Ovary (tissue), 9 donors: ENCODE measurements around the gene FOXI2. TPM values are rescaled to one million over a fixed set of nuclear protein-coding genes. Genes with fewer than 3 reads are reported as not detected.

Experiments used
- DNase-seq, 5 donors: peaks; one replicate each; pipeline ENCODE4 v3.0.0-alpha.2; 2019 to 2020
- H3K27ac ChIP-seq, 2 donors: fragments of 200-600 bp; one replicate each; pipeline versions ENCODE4 v1.5.1 to v1.8.0; 2019 to 2022
- H3K27me3 ChIP-seq: fragments of 200-600 bp; one replicate; pipeline ENCODE4 v1.8.0; 2022
- H3K36me3 ChIP-seq: fragments of 200-600 bp; sonication (generic); one replicate; pipeline ENCODE4 v1.5.1; 2019
- H3K4me1 ChIP-seq: one replicate; pipeline ENCODE4 v1.8.1; 2013; ENCODE audit warnings: mild to moderate bottlenecking, moderate library complexity; ENCODE audit not compliant: insufficient read depth
- H3K4me3 ChIP-seq: fragments of 200-600 bp; sonication (generic); one replicate; pipeline ENCODE4 v1.5.1; 2017
- H3K9me3 ChIP-seq, 2 donors: fragments of 200-600 bp in 1 of 2; sonication (generic) in 1 of 2; one replicate each; pipeline versions ENCODE4 v1.5.1 to v1.8.1; 2013 to 2019; ENCODE audit warnings: mild to moderate bottlenecking in 1 of 2, moderate library complexity in 1 of 2
- EP300 ChIP-seq: sonication (generic); formaldehyde crosslinking; IDR thresholded peaks from one replicate; pipeline ENCODE4 v1.6.1; 2017; ENCODE audit warnings: antibody characterized with exemption
- POLR2A ChIP-seq: fragments of 450-650 bp; IDR thresholded peaks from one replicate; pipeline ENCODE4 v1.6.1; 2017; ENCODE audit warnings: antibody characterized with exemption, mild to moderate bottlenecking, moderate library complexity
- WGBS, 3 donors: extraction: QIAGEN DNeasy Blood & Tissue Kit in 1 of 3; methylation state at CpG; one replicate each; pipeline versions ENCODE4 v1.1.5 to v1.1.7; 2013 to 2017; 5-methylcytosine and 5-hydroxymethylcytosine counted together
- intact Hi-C, 4 donors: fragments of 100-400 bp; cut with DNase I; formaldehyde crosslinking; loops; one replicate each; pipeline versions ENCODE4 v1.11.0 to v1.15.1; 2022 to 2023
- polyA plus RNA-seq, 2 donors: library from polyadenylated mRNA; stranded (reverse); fragments of 200-250 nt in 1 of 2; fragments of 350-450 nt in 1 of 2; fragmentation: Illumina TruSeq in 1 of 2; extraction: RNeasy Lipid Tissue Mini Kit (QIAGEN cat#74804) in 1 of 2; gene quantifications; one replicate each; pipeline ENCODE4 v1.2.3, GENCODE V29; 2013 to 2014
- total RNA-seq, 7 donors: library from RNA; depleted of rRNA in 2 of 7; stranded (reverse); fragments of >200 nt in 2 of 7; fragmentation: NEBNext Ultra II Directional in 3 of 7; extraction: Animal tissue kit (Norgen Biotek cat#: 25700) in 3 of 7; gene quantifications; one replicate each; pipeline versions ENCODE4 v1.1.0 to v1.2.4, GENCODE V29; 2016 to 2023
- TF ChIP-seq, protein P1 (sequence below), 3 donors: fragments of 450-650 bp in 2 of 3; fragments of 200-600 bp in 1 of 3; IDR thresholded peaks; one replicate each; pipeline versions ENCODE4 v1.5.1 to v1.8.0; 2016 to 2022; ENCODE audit warnings: antibody characterized with exemption in 3 of 3, mild to moderate bottlenecking in 1 of 3
- donor health status: DM: no; HTN: no; CAD: no; lungs with moderate emphysema.
- donor health status: DM: no; HTN: no; CAD: no.
- donor health status: Bipolar disorder and iron deficiency.
- donor health status: DM: yes; HTN: yes; CAD: no.
- donor health status: DM: no; HTN: no; CAD: no.
- donor health status: DM: yes; HTN: yes; CAD: no.

FOXI2 gene
- total and polyA plus RNA-seq, 9 donors = 0.01 to 0.61 (median 0.24) TPM; not detected in 4

- intact Hi-C loops = no loop called here
- peaks cover 4% of the 10 kb centered on the region for H3K4me1 ChIP-seq
- no peak for DNase-seq
- H3K9me3 ChIP-seq = no peaks in the 10 kb centered on the region
- H3K27me3 ChIP-seq = no peaks in the 10 kb centered on the region
- 69 to 94% (median 80%) methylated on average over 1 of the region's 1 CpG for WGBS, 3 donors
- no peaks in the 10 kb centered on the region for H3K36me3 ChIP-seq
- H3K27ac ChIP-seq = no peak overlapping the region
- TF ChIP-seq, protein P1, sequence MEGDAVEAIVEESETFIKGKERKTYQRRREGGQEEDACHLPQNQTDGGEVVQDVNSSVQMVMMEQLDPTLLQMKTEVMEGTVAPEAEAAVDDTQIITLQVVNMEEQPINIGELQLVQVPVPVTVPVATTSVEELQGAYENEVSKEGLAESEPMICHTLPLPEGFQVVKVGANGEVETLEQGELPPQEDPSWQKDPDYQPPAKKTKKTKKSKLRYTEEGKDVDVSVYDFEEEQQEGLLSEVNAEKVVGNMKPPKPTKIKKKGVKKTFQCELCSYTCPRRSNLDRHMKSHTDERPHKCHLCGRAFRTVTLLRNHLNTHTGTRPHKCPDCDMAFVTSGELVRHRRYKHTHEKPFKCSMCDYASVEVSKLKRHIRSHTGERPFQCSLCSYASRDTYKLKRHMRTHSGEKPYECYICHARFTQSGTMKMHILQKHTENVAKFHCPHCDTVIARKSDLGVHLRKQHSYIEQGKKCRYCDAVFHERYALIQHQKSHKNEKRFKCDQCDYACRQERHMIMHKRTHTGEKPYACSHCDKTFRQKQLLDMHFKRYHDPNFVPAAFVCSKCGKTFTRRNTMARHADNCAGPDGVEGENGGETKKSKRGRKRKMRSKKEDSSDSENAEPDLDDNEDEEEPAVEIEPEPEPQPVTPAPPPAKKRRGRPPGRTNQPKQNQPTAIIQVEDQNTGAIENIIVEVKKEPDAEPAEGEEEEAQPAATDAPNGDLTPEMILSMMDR (IDR thresholded peaks at IDR 0.05) = no peak
- TF ChIP-seq POLR2A (no peak), EP300 (no peak)
- no peak overlapping the region for H3K4me3 ChIP-seq
Observed at GRCh38 chr10:127781412-127781811, 44.4 kb downstream of the FOXI2 start.

DNA sequence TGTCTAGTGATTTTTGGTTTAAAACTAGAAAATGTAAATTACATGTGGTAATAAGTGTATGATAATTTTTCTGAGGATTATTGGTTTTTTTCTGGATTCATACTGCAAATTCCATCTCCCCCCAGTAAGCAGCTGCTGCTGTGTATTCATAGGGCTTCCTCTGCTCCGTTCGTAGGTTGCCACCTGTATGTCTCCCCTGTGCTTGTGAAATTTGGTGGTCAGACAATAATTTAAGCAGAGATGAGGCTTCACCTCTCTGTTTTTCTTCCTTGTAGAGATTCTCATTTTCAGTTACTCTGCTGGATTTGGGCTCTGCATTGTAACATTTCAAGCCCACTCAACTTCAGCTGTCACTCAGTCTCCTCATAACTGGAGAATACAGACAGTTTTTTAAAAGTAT lies 50.9 kb downstream of the FOXI2 start:
- H3K27me3 ChIP-seq = no peaks in the 10 kb centered on the region
- DNase-seq = no peak
- H3K27ac ChIP-seq = no peak overlapping the region
- H3K9me3 ChIP-seq = no peaks in the 10 kb centered on the region
- 95 to 98% (median 97%) methylated on average over 2 of the region's 2 CpGs for WGBS, 3 donors
- intact Hi-C loops = no loop called here
- H3K36me3 ChIP-seq = no peaks in the 10 kb centered on the region
- no peaks in the 10 kb centered on the region for H3K4me1 ChIP-seq
- H3K4me3 ChIP-seq = no peak overlapping the region
- TF ChIP-seq POLR2A = no peak
- TF ChIP-seq, protein P1 (IDR thresholded peaks at IDR 0.05) = no peak
- no peak for TF ChIP-seq EP300

- TF ChIP-seq, protein P1 (IDR thresholded peaks at IDR 0.05) = no peak
- TF ChIP-seq EP300 (no peak), POLR2A (no peak)
- no peaks in the 10 kb centered on the region for H3K27me3 ChIP-seq
- no peak overlapping the region for H3K4me3 ChIP-seq
- no peaks in the 10 kb centered on the region for H3K4me1 ChIP-seq
- no peak overlapping the region for H3K27ac ChIP-seq
- no peak for DNase-seq
- no peaks in the 10 kb centered on the region for H3K9me3 ChIP-seq
- intact Hi-C loops = no loop called here
- H3K36me3 ChIP-seq = no peaks in the 10 kb centered on the region
- WGBS, 3 donors = 47 to 66% (median 53%) methylated on average over 7 of the region's 7 CpGs
Observed at GRCh38 chr10:127790066-127790624, 53.2 kb downstream of the FOXI2 start.

Other genes starting within 250 kb of the FOXI2 start
- gene NPS, start 187.9 kb upstream of the FOXI2 start, total RNA-seq = not detected
- gene NPS, start 187.9 kb upstream of the FOXI2 start, polyA plus RNA-seq = not detected
- under 1 TPM in 1 of 7 donors, not detected in 6; 0.24 TPM for gene CLRN3, start 155.8 kb downstream of the FOXI2 start, total RNA-seq
- not detected for gene CLRN3, start 155.8 kb downstream of the FOXI2 start, polyA plus RNA-seq
- gene PTPRE, start 169.9 kb downstream of the FOXI2 start, total RNA-seq = 10 to 100 TPM in 2 of 7 donors, 1 to 10 TPM in 5; 4.1 to 15.5 (median 7.4) TPM
- gene PTPRE, start 169.9 kb downstream of the FOXI2 start, polyA plus RNA-seq = 1 to 10 TPM; 2.1 to 6.9 TPM